ENCODE measurements around the gene ZNF346. TPM values are rescaled to one million over a fixed set of nuclear protein-coding genes. Genes with fewer than 3 reads are reported as not detected.

Gene ZNF346
- total and polyA plus RNA-seq, 10 of the 15 experiments (the other 5 are each of a cell fraction or from before 2014, with no cell fraction given) = 6.5 to 30.2 (median 24.0) TPM

GRCh38 chr5:177065491-177065890 is 43.0 kb downstream of the ZNF346 start:
- POLR2A ChIA-PET = interaction anchor here (0.5 kb wide), 1 partner anchor 38 kb away, joined by 4 read pairs; no protein-coding TSS in a partner anchor
- intact Hi-C loops (cut with micrococcal nuclease; ENCODE audit: unreplicated experiment) (no loop called here), in situ Hi-C loops (cut with MboI) (no loop called here)
- BruUV-seq (replicated peaks) = no TSS peak
- no peak for DNase-seq (ENCODE audit: low read depth, low spot score)
- no peak for ATAC-seq
- Histone ChIP-seq H3K36me3 (ENCODE audit: control insufficient read depth in 2 of 2, insufficient read depth in 2 of 2, low read length in 1 of 2) (peaks cover 5 to 13% of the 10 kb centered on the region in 2 experiments; a peak in 3 of 4 replicates), H3K79me2 (ENCODE audit: control insufficient read depth, insufficient read depth, low read length) (no peaks in the 10 kb centered on the region), H3K4me2 (ENCODE audit: control insufficient read depth, insufficient read depth) (no peak overlapping the region), H3K27me3 (replicated peaks in 1 of 2; ENCODE audit: control insufficient read depth in 2 of 2, insufficient read depth in 2 of 2, low read length in 1 of 2) (no peaks in the 10 kb centered on the region), H2AFZ (ENCODE audit: control insufficient read depth, low read depth, low read length) (no peak overlapping the region), H3K9ac (ENCODE audit: control insufficient read depth, insufficient read depth, low read length) (no peak overlapping the region), H3K9me3 (replicated peaks; ENCODE audit: control insufficient read depth, insufficient read depth, low read length) (no peaks in the 10 kb centered on the region), H3K4me3 (no peak overlapping the region), H4K20me1 (ENCODE audit: control insufficient read depth, insufficient read depth) (no peaks in the 10 kb centered on the region), H3K27ac (ENCODE audit: control insufficient read depth, insufficient read depth) (no peak overlapping the region), H3K4me1 (ENCODE audit: control insufficient read depth, insufficient read depth, low read length) (no peaks in the 10 kb centered on the region)
- no peak for FAIRE-seq
- CTCF ChIA-PET = no interaction called here
- WGBS (ENCODE audit: insufficient coverage, insufficient replicate concordance, low lambda C conversion rate, missing lambda C conversion rate) = 65% methylated on average over 6 of the region's 6 CpGs
- RAD21 ChIA-PET (ENCODE audit: unreplicated experiment) = no interaction called here
- TF ChIP-seq ESRRA (IDR thresholded peaks at IDR 0.05; ENCODE audit: low read length) (no peak), NR2C2 (IDR thresholded peaks at IDR 0.05; ENCODE audit: borderline replicate concordance, control insufficient read depth, insufficient read length, low read depth) (no peak), GABPA (IDR thresholded peaks at IDR 0.05; ENCODE audit: low read depth) (no peak), MTA3 (IDR thresholded peaks at IDR 0.05; ENCODE audit: borderline replicate concordance, low read length) (no peak), RBBP5 (conservative IDR thresholded peaks at IDR 0.05) (no peak), CBX5 (IDR thresholded peaks at IDR 0.05; ENCODE audit: low read depth) (no peak), EZH2 (IDR thresholded peaks at IDR 0.05; ENCODE audit: borderline replicate concordance, control insufficient read depth, low read depth, low read length) (no peak), HDAC6 (IDR thresholded peaks at IDR 0.05; ENCODE audit: unreplicated experiment) (no peak), FOS (IDR thresholded peaks at IDR 0.05; ENCODE audit: borderline replicate concordance, extremely low read depth, insufficient read length) (no peak), SKIL (IDR thresholded peaks at IDR 0.05; ENCODE audit: low read depth, poor library complexity, severe bottlenecking) (no peak), BCL3 (IDR thresholded peaks at IDR 0.05; ENCODE audit: borderline replicate concordance, insufficient read depth, low read depth, low read length, poor library complexity, severe bottlenecking) (no peak), RFX5 (IDR thresholded peaks at IDR 0.05; ENCODE audit: low read depth, low read length) (no peak), SUZ12 (IDR thresholded peaks at IDR 0.05; ENCODE audit: unreplicated experiment) (no peak), EED (IDR thresholded peaks at IDR 0.05; ENCODE audit: low read depth) (no peak), JUND (IDR thresholded peaks at IDR 0.05; ENCODE audit: low read depth, low read length) (no peak), CEBPZ (IDR thresholded peaks at IDR 0.05; ENCODE audit: low read depth, low read length) (no peak), RAD51 (IDR thresholded peaks at IDR 0.05) (no peak)
- SMC1A ChIA-PET (ENCODE audit: uncharacterized antibody, unreplicated experiment) = no interaction called here
